Right atrium auricular region (tissue), 2 donors: ENCODE measurements around the gene PAAF1. TPM values are rescaled to one million over a fixed set of nuclear protein-coding genes. Genes with fewer than 3 reads are reported as not detected.

Experiments used
- DNase-seq: peaks from one replicate; pipeline ENCODE4 v3.0.0-alpha.2; 2019; ENCODE audit warnings: low spot score
- H3K27ac ChIP-seq, 2 donors: fragments of 200-600 bp; sonication (generic); 1 replicate in 1 of 2; 2 replicates in 1 of 2; pipeline ENCODE4 v1.5.1; 2016 to 2019
- H3K27me3 ChIP-seq, 2 donors: fragments of 200-600 bp; sonication (generic); one replicate each; pipeline versions ENCODE4 v1.5.1 to v1.6.0; 2017 to 2019
- H3K36me3 ChIP-seq: fragments of 200-600 bp; sonication (generic); one replicate; pipeline ENCODE4 v1.5.1; 2016
- H3K4me1 ChIP-seq, 2 donors: fragments of 200-600 bp; sonication (generic); one replicate each; pipeline versions ENCODE4 v1.5.1 to v1.6.0; 2017 to 2019
- H3K4me3 ChIP-seq, 2 donors: fragments of 200-600 bp; sonication (generic); 1 replicate in 1 of 2; 2 replicates in 1 of 2; pipeline ENCODE4 v1.5.1; 2017 to 2019; ENCODE audit warnings: mild to moderate bottlenecking in 1 of 2, moderate library complexity in 1 of 2
- H3K9me3 ChIP-seq, 2 donors: fragments of 200-600 bp; sonication (generic); one replicate each; pipeline ENCODE4 v1.5.1; 2019
- total RNA-seq, 2 donors: library from RNA; depleted of rRNA; stranded (reverse); fragments of >200 nt; gene quantifications; one replicate each; pipeline ENCODE4 v1.1.0, GENCODE V29; 2016
- TF ChIP-seq, protein P1 (sequence below), 2 donors: fragments of 200-600 bp; sonication (generic); IDR thresholded peaks; one replicate each; pipeline ENCODE4 v1.5.1; 2019; ENCODE audit warnings: antibody characterized with exemption in 2 of 2

Gene PAAF1
- total RNA-seq, 2 donors from 2014 or later = 10.2 to 12.3 TPM

DNA sequence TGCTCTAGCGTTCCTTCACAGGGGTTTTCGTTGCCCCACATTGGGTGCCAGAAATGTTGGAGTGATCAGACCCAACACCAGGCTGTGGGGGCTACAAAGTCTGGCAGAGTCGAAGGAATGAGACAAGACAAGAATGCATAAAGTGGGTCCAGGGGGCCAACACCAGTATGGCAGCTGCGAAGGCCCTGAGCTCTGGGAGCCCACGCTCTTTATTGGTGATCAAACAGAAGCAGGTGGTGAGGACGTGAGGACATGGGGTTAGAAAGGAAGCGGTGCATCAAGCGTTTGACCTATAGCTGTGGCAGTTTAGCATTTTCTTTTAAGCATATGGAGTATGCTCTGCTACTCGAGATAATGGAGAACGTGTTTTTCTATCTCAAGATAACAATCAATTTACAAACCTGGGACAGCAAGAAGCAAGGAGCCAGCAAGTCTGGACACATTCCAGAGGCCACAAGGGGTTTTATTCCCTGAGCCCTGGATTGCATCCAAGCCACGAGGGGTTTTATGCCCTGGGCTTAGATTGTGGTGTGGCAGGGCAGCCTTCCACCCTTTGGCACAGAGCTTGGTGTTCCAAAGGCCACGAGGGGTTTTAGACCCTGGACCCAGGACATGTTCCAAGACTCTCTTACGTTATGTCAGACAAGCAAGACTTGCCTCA lies 70.1 kb downstream of the PAAF1 start:
- H3K4me3 ChIP-seq = no peak overlapping the region

DNA sequence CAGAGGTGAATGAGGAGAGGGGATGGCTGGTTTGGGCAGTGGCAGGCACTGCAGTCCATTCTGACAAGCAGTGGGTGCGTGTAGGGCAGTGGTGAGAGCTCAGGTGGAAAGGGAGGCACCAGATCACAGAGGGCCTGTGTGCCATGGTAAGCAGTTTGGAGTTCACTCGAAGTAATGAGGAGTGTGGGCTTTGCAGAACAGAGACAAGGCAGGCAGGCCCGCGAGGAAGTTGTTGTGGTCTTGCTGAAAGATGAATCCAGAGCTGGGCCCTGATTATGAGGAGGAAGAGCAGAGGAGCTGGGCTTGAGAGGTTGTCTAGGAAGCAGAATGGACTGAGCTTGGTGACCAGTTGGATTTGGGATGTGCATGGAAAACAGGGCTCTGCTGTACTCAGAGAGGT lies 72.4 kb downstream of the PAAF1 start:
- H3K9me3 ChIP-seq = no peaks in the 10 kb centered on the region
- H3K27me3 ChIP-seq = no peaks in the 10 kb centered on the region
- H3K4me1 ChIP-seq = no peaks in the 10 kb centered on the region
- no peaks in the 10 kb centered on the region for H3K36me3 ChIP-seq
- TF ChIP-seq, protein P1, sequence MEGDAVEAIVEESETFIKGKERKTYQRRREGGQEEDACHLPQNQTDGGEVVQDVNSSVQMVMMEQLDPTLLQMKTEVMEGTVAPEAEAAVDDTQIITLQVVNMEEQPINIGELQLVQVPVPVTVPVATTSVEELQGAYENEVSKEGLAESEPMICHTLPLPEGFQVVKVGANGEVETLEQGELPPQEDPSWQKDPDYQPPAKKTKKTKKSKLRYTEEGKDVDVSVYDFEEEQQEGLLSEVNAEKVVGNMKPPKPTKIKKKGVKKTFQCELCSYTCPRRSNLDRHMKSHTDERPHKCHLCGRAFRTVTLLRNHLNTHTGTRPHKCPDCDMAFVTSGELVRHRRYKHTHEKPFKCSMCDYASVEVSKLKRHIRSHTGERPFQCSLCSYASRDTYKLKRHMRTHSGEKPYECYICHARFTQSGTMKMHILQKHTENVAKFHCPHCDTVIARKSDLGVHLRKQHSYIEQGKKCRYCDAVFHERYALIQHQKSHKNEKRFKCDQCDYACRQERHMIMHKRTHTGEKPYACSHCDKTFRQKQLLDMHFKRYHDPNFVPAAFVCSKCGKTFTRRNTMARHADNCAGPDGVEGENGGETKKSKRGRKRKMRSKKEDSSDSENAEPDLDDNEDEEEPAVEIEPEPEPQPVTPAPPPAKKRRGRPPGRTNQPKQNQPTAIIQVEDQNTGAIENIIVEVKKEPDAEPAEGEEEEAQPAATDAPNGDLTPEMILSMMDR (IDR thresholded peaks at IDR 0.05) = no peak
- no peak for DNase-seq
- no peak overlapping the region for H3K27ac ChIP-seq
- H3K4me3 ChIP-seq = no peak overlapping the region

More for the DNA sequence above, 70.1 kb downstream of the PAAF1 start:
- Histone ChIP-seq H3K4me1 (no peaks in the 10 kb centered on the region), H3K9me3 (no peaks in the 10 kb centered on the region), H3K27me3 (no peaks in the 10 kb centered on the region), H3K27ac (no peak overlapping the region), H3K36me3 (no peaks in the 10 kb centered on the region)
- no peak for DNase-seq
- TF ChIP-seq, protein P1 (IDR thresholded peaks at IDR 0.05) = no peak

DNA sequence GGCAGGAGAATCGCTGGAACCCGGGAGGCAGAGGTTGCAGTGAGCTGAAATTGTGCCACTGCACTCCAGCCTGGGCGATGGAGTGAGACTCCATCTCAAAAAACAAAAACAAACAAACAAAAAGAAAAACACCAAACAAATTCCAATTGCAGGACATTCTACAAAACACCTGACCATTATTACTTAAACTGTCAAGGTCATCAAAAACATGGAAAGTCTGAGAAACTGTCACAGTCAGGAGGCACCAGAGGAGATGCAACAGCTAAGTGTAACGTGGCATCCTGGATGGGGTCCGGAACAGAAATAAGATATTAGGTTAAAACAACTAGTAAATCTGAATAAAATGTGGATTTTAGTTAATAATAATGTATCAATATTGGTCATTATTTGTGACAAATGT lies 73.1 kb downstream of the PAAF1 start:
- no peaks in the 10 kb centered on the region for H3K36me3 ChIP-seq
- TF ChIP-seq, protein P1 (IDR thresholded peaks at IDR 0.05) = no peak
- no peak overlapping the region for H3K27ac ChIP-seq
- DNase-seq = no peak
- H3K4me1 ChIP-seq = no peaks in the 10 kb centered on the region
- H3K4me3 ChIP-seq = no peak overlapping the region
- H3K9me3 ChIP-seq = no peaks in the 10 kb centered on the region
- no peaks in the 10 kb centered on the region for H3K27me3 ChIP-seq

DNA sequence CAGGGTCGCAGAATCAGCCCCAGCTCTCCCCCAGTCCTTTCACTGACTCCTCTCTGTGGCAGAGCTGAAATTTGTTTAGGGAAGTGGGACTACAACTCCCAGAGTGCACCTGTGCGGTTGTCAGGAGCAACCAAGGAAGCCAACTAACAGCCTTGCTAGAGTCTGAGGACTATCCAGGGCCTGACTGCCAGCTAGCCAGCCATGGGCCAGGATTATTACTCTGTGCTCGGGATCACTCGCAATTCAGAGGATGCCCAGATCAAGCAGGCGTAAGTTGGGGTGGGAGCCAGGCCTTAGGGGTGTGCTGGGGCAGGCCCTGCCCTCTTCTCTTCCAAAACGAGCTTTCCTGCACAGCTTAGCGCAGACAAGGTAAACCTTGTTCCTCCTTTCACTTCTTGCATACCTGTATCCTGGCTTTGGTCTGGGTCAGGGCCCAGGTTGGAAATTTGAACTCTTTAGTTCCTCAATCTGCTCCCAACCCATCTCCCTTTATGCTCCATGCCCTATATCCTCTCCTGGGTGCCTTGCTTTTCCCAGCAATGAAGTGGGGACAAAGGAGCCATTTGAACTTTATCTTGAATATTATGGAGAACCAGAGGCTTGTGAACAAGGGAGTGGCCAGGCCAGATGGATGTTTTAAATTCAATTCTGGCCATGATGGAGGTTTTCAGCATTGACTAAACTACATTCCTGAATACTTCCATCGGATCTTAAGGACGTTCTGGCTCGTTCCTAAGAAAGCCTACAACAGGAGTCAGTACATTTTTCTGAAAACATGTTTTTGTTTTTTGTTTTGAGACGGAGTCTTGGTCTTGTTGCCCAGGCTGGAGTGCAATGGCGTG lies 74.3 kb downstream of the PAAF1 start, which contains the start of gene DNAJB13:
Gene DNAJB13 (plus strand): TSS at position 158 of the 842 bp plus-strand sequence. CDS start 44 bp downstream, at position 202.
- Histone ChIP-seq H3K9me3 (no peaks in the 10 kb centered on the region), H3K4me1 (no peaks in the 10 kb centered on the region), H3K27ac (no peak within 1 kb of the TSS), H3K27me3 (no peaks in the 10 kb centered on the region), H3K4me3 (no peak within 1 kb of the TSS), H3K36me3 (no peaks in the 10 kb centered on the region)
- TF ChIP-seq, protein P1 (IDR thresholded peaks at IDR 0.05) = no peak
- no peak for DNase-seq

DNA sequence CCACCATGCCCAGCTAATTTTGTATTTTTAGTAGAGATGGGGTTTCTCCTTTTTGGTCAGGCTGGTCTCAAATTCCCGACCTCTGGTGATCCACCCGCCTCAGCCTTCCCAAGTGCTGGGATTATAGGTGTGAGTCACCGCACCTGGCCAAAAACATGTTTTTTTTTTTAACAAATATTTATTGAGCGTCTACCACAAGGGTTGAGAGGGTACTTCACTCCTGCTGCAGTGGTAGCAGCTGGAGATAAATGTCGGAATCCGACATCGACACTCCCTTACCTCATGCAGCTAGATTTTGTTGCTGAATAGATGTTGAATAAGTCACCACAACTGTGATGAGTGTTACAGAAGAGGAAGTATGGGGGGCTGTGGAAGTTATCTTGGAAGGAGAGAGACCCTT lies 75.0 kb downstream of the PAAF1 start:
- no peak overlapping the region for H3K4me3 ChIP-seq
- no peaks in the 10 kb centered on the region for H3K4me1 ChIP-seq
- DNase-seq = no peak
- TF ChIP-seq, protein P1 (IDR thresholded peaks at IDR 0.05) = no peak
- H3K27me3 ChIP-seq = no peaks in the 10 kb centered on the region
- no peaks in the 10 kb centered on the region for H3K36me3 ChIP-seq
- H3K9me3 ChIP-seq = no peaks in the 10 kb centered on the region
- H3K27ac ChIP-seq = no peak overlapping the region
